Body of pancreas (tissue), 4 donors: ENCODE measurements around the gene CENPH. TPM values are rescaled to one million over a fixed set of nuclear protein-coding genes. Genes with fewer than 3 reads are reported as not detected.

Experiments used
- ATAC-seq: fragments of 150-250 bp; one replicate; pipeline ENCODE4 v1.9.1; 2016
- DNase-seq, 4 donors: peaks; one replicate each; pipeline ENCODE4 v3.0.0-alpha.2; 2019
- H3K27ac ChIP-seq, 4 donors: fragments of 200-600 bp; sonication (generic); 1 replicate in 3 of 4; 2 replicates in 1 of 4; pipeline versions ENCODE4 v1.5.1 to v1.6.1; 2016 to 2019; ENCODE audit warnings: mild to moderate bottlenecking in 1 of 4, mixed read lengths in 1 of 4, moderate library complexity in 1 of 4
- H3K27me3 ChIP-seq, 2 donors: fragments of 200-600 bp; sonication (generic); one replicate each; pipeline ENCODE4 v1.6.0; 2016; ENCODE audit warnings: mild to moderate bottlenecking in 1 of 2
- H3K36me3 ChIP-seq, 2 donors: fragments of 200-600 bp; sonication (generic); replicated peaks in 1 of 2; 2 replicates each; pipeline ENCODE4 v1.5.1; 2016; ENCODE audit warnings: low read depth in 2 of 2; ENCODE audit not compliant: insufficient read depth in 1 of 2
- H3K4me1 ChIP-seq: fragments of 200-600 bp; sonication (generic); one replicate; pipeline ENCODE4 v1.6.0; 2016
- H3K4me3 ChIP-seq, 2 donors: fragments of 200-600 bp; sonication (generic); 1 replicate in 1 of 2; 2 replicates in 1 of 2; pipeline ENCODE4 v1.5.1; 2016 to 2019
- H3K9me3 ChIP-seq, 3 donors: fragments of 200-600 bp; sonication (generic); 1 replicate in 2 of 3; 2 replicates in 1 of 3; pipeline ENCODE4 v1.5.1; 2016
- CTCF ChIP-seq, 7 experiments: fragments of 450-650 bp in 4 of 7; fragments of 200-600 bp in 3 of 7; sonication (generic) in 3 of 7; IDR thresholded peaks; one replicate each; pipeline ENCODE4 v1.5.1; 2016 to 2019; ENCODE audit warnings: antibody characterized with exemption in 7 of 7
- POLR2A ChIP-seq, 3 donors: fragments of 450-650 bp; IDR thresholded peaks; one replicate each; pipeline ENCODE4 v1.6.1; 2016; ENCODE audit warnings: antibody characterized with exemption in 3 of 3, mild to moderate bottlenecking in 2 of 3
- WGBS, 2 donors: methylation state at CpG; one replicate each; pipeline ENCODE4 v1.1.5; 2017; 5-methylcytosine and 5-hydroxymethylcytosine counted together
- intact Hi-C: fragments of 100-400 bp; cut with DNase I; formaldehyde crosslinking; loops from one replicate; pipeline ENCODE4 v1.15.1; 2023
- small RNA-seq: library from RNA; depleted of rRNA; stranded (forward); fragments of <200 nt; gene quantifications from one replicate; pipeline ENCODE3, GENCODE V24; 2016
- total RNA-seq, 2 donors: library from RNA; depleted of rRNA; stranded (reverse); fragments of >200 nt; gene quantifications; one replicate each; pipeline ENCODE4 v1.1.0, GENCODE V29; 2016

The CENPH gene
- total RNA-seq, 2 donors from 2014 or later = 0.33 to 2.6 TPM

GRCh38 chr5:69257577-69257976 is 68.2 kb downstream of the CENPH start:
- H3K27ac ChIP-seq = no peak overlapping the region
- H3K4me1 ChIP-seq = no peaks in the 10 kb centered on the region
- TF ChIP-seq CTCF (IDR thresholded peaks at IDR 0.05) = no peak
- TF ChIP-seq POLR2A (IDR thresholded peaks at IDR 0.05) = no peak
- H3K27me3 ChIP-seq = no peaks in the 10 kb centered on the region
- no peaks in the 10 kb centered on the region for H3K36me3 ChIP-seq
- ATAC-seq (no peak), DNase-seq (no peak)
- intact Hi-C loops = no loop called here
- WGBS, 2 donors = 33 to 100% methylated on average over 1 of the region's 1 CpG
- no peaks in the 10 kb centered on the region for H3K9me3 ChIP-seq
- H3K4me3 ChIP-seq = no peak overlapping the region

Small RNA genes within 50 kb of the gene (small RNA-seq; reads per million reads assigned to genes)
- gene SNORA50D = not detected

Other genes starting within 250 kb of the CENPH start
- 10 to 100 TPM; 30.3 to 35.0 TPM for gene SLC30A5, start 95.6 kb upstream of the CENPH start, total RNA-seq
- gene CCNB1, start 22.4 kb upstream of the CENPH start, total RNA-seq = 1 to 10 TPM; 1.6 to 4.9 TPM
- 10 to 100 TPM in 1 of 2 donors, 1 to 10 TPM in 1; 4.0 to 14.5 TPM for gene CDK7, start 45.3 kb downstream of the CENPH start, total RNA-seq
- 10 to 100 TPM in 1 of 2 donors, 1 to 10 TPM in 1; 6.7 to 10.2 TPM for gene CCDC125, start 143.2 kb downstream of the CENPH start, total RNA-seq
- 10 to 100 TPM in 1 of 2 donors, 1 to 10 TPM in 1; 8.3 to 17.1 TPM for gene AK6, start 179.9 kb downstream of the CENPH start, total RNA-seq
- gene TAF9, start 179.9 kb downstream of the CENPH start, total RNA-seq = 10 to 100 TPM in 1 of 2 donors, 1 to 10 TPM in 1; 8.6 to 24.9 TPM
- gene RAD17, start 180.2 kb downstream of the CENPH start, total RNA-seq = 10 to 100 TPM in 1 of 2 donors, 1 to 10 TPM in 1; 8.3 to 17.5 TPM
- 10 to 100 TPM; 15.5 to 19.7 TPM for gene MARVELD2, start 225.5 kb downstream of the CENPH start, total RNA-seq